Activated gamma-delta T cell (primary cell): ENCODE data around the gene ULK4.
"Not testable (repeated sequence)": the region's sequence is repeated elsewhere in the genome, so short reads cannot be mapped to it uniquely, and the experiment has no call there.

Experiments used
- DNase-seq: peaks from one replicate; lab custom pipeline; 2025; lab: John Stamatoyannopoulos, UW
- total RNA-seq, 2 donors: gene quantifications; one replicate each; lab custom pipeline; 2026; lab: John Stamatoyannopoulos, UW

ULK4 gene
- total RNA-seq, result 37.7 to 47.9 reads per million in 2 donors

- peak; percentile 71 for DNase-seq
Observed at GRCh38 chr3:41961751-41962679, at the start of gene ULK4. ULK4 (minus strand) TSS chr3:41962103; CDS start chr3:41954759, 7,344 bp downstream.

DNA sequence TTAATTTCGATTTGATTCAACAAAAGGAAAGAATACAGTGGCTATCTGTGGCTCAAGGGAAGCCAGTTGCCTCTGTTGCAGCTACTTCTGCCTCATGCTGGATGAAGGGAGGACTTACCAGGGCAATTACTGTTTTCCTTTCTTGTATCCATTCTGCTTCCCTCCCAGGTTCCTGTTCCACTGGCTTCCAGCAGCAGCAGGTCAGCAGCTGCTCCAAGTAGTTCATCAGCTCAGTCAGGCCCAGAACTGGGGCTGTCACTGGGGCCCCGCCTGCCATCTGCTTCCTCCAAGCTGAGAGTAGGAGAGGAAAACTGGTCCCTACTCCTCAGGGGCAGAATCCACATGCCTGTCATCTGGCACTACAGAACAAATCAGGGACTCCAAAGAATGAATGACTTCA is 48.6 kb upstream of the ULK4 start:
- DNase-seq, result no peak

- DNase-seq, result no peak
Observed at GRCh38 chr3:42009456-42009855, 47.6 kb upstream of the ULK4 start.

GRCh38 chr3:42007785-42008184 is 45.9 kb upstream of the ULK4 start:
- no peak for DNase-seq

DNA sequence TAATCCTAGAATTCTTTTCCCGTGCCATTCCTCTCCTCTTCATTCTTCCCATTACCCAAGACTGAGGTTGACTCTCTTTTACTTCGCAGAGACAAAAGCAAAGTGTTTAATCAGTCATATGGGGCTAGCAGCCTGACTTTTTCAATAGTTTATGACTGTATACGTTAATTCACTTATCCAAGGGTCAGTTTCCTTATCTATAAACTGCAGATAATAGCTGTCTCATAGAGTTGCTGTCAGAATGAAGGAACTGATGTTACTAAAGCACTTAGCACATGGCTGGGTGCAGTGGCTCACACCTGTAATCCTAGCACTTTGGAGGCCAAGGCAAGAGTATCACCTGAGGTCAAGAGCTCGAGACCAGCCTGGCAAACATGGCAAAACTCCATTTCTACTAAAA is 43.5 kb upstream of the ULK4 start:
- DNase-seq, result no peak

DNA sequence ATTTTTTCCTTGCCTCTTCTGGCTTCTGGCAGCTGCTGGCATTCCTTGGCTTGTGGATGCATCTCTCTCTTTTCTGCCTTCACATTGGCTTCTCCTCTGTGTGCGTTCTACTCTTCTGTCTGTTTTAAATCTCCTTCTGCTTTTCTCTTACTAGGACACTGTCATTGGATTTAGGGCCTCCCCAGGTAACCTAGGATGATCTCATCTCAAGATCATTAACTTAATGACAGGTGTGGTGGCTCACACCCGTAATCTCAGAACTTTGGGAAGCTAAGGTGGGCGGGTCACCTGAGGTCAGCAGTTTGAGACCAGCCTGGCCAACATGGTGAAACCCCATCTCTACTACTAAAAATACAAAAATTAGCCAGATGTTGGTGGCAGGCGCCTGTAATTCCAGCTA is 40.9 kb upstream of the ULK4 start:
- no peak for DNase-seq

DNA sequence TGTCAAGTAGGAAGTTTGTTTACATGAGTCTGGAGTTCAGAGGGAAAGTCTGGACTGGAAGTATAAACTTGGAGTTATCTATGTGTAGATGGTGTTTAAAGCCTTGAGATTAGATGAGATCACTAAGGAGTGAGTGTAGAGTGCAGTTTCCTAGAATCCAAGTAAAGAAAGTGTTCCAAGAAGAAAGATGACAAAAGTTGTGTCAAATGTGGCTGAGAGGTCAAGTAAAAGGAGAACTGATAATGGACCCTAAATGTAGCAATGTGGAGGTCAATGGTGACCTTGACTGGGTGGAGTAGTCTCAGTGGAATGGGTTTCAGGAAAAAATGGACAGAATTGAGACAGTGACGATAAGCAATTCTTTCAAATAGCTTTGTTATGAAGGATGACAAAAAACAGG is 39.9 kb upstream of the ULK4 start:
- no peak for DNase-seq

DNA sequence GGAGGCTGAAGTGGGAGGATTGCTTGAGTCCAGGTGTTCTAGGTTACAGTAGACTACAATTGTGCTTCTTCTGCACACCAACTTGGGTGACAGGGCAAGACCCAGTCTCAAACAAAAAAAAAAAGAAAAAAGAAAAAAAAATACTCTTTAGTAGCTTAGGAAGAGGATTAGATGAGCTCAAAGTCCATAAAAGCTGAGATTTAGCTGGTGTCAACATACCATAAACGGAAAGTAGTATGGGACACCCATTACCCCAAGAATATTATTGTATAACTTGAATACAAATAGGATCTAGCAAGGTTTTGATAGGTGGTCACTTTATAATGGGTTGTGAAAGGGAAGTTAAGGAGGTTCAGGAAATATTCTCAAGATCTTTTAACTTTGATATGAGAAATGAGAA is 38.0 kb upstream of the ULK4 start:
- DNase-seq, result no peak

GRCh38 chr3:41997702-41998550 is 36.0 kb upstream of the ULK4 start:
- no peak for DNase-seq

DNA sequence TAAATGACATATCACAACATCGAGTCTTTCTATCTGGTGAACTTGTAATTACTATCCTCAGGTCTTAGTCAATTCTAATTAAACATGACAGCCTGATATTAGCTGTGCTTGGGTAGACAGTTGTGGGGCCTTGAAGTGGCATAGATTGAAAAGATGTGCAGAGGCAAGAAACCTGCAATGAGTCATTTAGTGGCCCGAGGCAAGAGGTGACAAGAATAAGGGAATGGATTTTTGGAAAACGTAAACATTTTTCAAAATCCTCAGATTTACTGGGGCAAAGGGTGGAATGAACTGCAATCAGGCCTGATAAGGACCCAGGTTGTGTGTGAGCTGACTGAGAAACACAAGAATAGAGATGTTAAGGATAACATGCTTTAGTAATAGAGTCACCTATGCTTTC is 29.5 kb upstream of the ULK4 start:
- no peak for DNase-seq

DNA sequence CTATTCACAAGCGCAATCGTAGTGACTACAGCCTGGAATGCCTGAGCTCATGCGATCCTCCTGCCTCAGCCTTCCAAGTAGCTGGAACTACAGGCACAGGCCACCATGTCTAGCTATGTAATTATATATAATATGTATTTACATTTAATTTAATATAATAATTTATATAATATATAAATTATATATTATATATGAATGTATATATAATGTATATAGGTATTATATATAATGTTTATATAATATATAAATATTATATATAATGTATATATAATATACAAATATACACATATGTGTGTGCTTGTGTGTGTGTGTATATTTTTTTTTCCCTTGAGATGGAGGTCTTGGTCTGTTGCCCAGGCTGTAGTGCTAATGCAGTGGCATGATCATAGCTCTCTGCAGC is 27.6 kb upstream of the ULK4 start:
- no peak for DNase-seq

DNA sequence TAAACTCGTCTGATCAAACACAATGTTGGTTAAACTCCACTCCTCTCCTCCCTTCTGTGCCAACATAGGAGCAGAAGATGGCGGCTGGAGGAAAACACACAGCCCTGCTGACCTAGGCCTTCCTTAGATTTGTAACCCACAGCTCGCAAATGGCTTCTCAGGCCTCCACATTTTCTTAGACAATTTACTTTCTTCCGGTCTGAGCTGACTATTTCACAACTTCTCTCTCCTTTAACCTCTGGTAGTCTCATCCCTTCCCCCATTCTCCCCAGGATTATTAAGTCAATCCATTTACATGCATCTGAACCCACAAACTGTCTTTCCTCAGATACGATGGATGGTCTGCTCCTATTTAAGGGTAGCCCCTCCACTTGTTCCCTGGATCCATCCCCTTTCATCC is 25.7 kb upstream of the ULK4 start:
- no peak for DNase-seq

- DNase-seq, result no peak
Observed at GRCh38 chr3:41986561-41986960, 24.7 kb upstream of the ULK4 start.

DNA sequence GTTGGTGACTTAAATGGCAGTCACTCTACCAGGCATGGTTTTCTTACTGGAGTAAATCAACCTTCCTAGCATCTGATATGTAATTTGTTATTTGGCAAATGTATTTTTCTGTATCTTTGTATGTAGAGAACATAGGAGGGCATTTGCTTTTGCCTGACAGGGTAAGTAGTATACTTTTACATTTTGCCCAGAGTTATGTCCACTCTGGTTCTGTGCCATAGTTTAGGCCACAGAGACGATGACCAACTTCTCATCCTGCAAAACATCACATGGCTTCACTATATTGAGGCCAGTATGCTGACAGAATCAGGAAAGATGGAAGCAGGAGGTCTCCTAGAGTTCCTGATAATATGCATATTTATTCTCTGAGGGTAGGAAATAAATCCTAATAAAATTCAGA is 23.1 kb upstream of the ULK4 start:
- DNase-seq, result no peak

DNA sequence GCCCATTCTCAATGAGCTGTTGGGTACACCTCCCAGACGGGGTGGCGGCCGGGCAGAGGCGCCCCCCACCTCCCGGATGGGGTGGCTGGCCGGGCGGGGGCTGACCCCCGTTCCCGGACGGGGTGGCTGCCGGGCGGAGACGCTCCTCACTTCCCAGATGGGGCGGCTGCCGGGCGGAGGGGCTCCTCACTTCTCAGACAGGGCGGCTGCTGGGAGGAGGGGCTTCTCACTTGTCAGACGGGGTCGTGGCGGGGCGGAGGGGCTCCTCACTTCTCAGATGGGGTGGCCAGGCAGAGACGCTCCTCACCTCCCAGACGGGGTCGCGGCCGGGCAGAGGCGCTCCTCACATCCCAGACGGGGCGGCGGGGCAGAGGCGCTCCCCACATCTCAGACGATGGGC is 21.2 kb upstream of the ULK4 start:
- not testable (repeated sequence) for DNase-seq

- not testable (repeated sequence) for DNase-seq
Observed at GRCh38 chr3:41977401-41977800, 15.5 kb upstream of the ULK4 start.

DNA sequence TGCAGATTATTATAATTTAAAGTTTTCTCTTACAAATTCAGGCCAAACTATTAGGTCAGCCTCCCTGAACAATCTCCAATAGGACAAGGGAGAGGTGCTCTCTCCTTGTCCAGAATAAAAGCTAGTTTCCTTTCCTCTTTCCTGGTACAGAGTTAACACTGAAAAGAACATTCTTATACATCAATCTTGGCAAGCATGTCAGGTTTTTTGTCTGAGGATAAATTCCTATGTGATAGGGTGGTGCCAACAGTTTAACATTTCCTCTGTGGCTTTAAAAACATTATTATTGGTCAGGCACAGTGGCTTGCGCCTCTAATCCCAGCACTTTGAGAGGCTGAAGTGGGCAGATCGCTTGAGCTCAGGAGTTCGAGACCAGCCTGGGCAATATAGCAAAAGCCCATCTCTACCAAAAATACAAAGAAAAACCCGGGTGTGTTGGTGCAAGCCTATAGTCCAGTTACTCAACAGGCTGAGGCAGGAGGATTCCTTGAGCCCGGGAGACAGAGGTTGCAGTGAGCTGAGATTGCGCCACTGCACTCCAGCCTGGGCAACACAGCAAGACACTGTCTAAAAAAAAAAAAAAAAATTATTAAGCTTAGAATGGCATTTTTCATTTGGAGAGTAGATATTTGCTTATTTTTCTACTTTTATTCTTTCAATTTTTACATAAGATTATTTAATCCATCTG is 13.7 kb upstream of the ULK4 start:
- DNase-seq, result no peak

GRCh38 chr3:41974223-41974622 is 12.3 kb upstream of the ULK4 start:
- no peak for DNase-seq

DNA sequence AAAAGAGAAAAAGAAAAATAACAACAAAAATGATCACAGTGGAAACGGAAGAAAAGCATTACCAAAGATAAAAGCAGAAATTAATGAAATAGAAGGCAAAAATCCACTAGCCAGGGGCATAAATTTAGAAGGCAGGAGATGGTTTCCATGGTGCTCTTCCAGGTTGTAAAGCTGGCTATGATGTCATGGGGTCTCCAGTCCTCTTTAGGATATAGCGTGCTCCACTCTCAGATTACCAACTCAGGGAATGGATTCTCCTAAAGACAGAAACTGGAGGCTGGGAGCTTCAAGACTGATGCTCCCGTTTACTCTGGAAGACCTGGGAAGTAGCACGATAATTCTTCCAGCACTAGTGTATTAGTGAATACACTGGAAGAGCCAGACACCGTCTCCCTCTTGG is 10.9 kb upstream of the ULK4 start:
- DNase-seq, result no peak

GRCh38 chr3:41966206-41966605 is 4.3 kb upstream of the ULK4 start:
- DNase-seq, result no peak

- no peak for DNase-seq
Observed at GRCh38 chr3:41963823-41964222, 1.9 kb upstream of the ULK4 start.
